ENCODE data around the gene UBE3B. TPM values are rescaled to one million over a fixed set of nuclear protein-coding genes. Genes with fewer than 3 reads are reported as not detected.
A peak's percentile ranks its signal among the peaks of the same experiment; 100 is the strongest.
"Not testable (repeated sequence)": the region's sequence is repeated elsewhere in the genome, so short reads cannot be mapped to it uniquely, and the experiment has no call there.

UBE3B gene
- total RNA-seq, 1 donor from 2014 or later: 36.9 TPM

- Mint-ChIP-seq H3K36me3 (ENCODE audit: low read depth) (peaks cover 24% of the 10 kb centered on the region), H3K4me1 (peaks cover 29% of the 10 kb centered on the region), H3K4me3 (no peak overlapping the region), H3K27ac (no peak overlapping the region), H3K27me3 (no peaks in the 10 kb centered on the region), H3K9me3 (no peaks in the 10 kb centered on the region)
- ATAC-seq (ENCODE audit: low read depth) (no peak), DNase-seq (no peak)
- no peak for TF ChIP-seq CTCF (IDR thresholded peaks at IDR 0.05)
- POLR2A ChIA-PET: no interaction called here
- intact Hi-C loops (cut with micrococcal nuclease): no loop called here
- CTCF ChIA-PET: no interaction called here
Observed at GRCh38 chr12:109473006-109473405, 4.4 kb upstream of the UBE3B start.

- intact Hi-C loops (cut with micrococcal nuclease); POLR2A ChIA-PET; H3K9me3 Mint-ChIP-seq; ATAC-seq (ENCODE audit: low read depth); DNase-seq; CTCF ChIA-PET; H3K27me3 Mint-ChIP-seq; H3K4me3 Mint-ChIP-seq; H3K27ac Mint-ChIP-seq: not testable (repeated sequence)
- Mint-ChIP-seq H3K36me3 (ENCODE audit: low read depth) (peaks cover 18% of the 10 kb centered on the region), H3K4me1 (peaks cover 34% of the 10 kb centered on the region)
Observed at GRCh38 chr12:109473526-109474270, 3.7 kb upstream of the UBE3B start.

- no peak for ATAC-seq (ENCODE audit: low read depth)
- DNase-seq: no peak
- POLR2A ChIA-PET: no interaction called here
- H3K36me3 Mint-ChIP-seq (ENCODE audit: low read depth): peaks cover 12% of the 10 kb centered on the region
- H3K9me3 Mint-ChIP-seq: no peaks in the 10 kb centered on the region
- intact Hi-C loops (cut with micrococcal nuclease): loop anchor here (5.0 kb wide), 1 partner anchor 423 kb away; the partner anchor contains the start of gene USP30
- CTCF ChIA-PET: no interaction called here
- no peak overlapping the region for H3K27ac Mint-ChIP-seq
- no peak overlapping the region for H3K4me3 Mint-ChIP-seq
- H3K27me3 Mint-ChIP-seq: no peaks in the 10 kb centered on the region
- H3K4me1 Mint-ChIP-seq: peaks cover 42% of the 10 kb centered on the region
- no peak for TF ChIP-seq CTCF (IDR thresholded peaks at IDR 0.05)
Observed at GRCh38 chr12:109475121-109475520, 2.3 kb upstream of the UBE3B start.

GRCh38 chr12:109475993-109476806 is 1.2 kb upstream of the UBE3B start:
- no peak for DNase-seq
- peaks cover 38% of the 10 kb centered on the region for H3K4me1 Mint-ChIP-seq
- peak overlapping the region; percentile 98 for H3K27ac Mint-ChIP-seq
- no peaks in the 10 kb centered on the region for H3K27me3 Mint-ChIP-seq
- ChIA-PET POLR2A (interaction anchor here (0.6 to 1.1 kb wide), 2 partner anchors 97 to 1101 kb away, joined by 5 read pairs; partner anchors contain the start of genes MMAB and MVK), CTCF (no interaction called here)
- no peak for ATAC-seq (ENCODE audit: low read depth)
- no peak for TF ChIP-seq CTCF (IDR thresholded peaks at IDR 0.05)
- H3K4me3 Mint-ChIP-seq: peak overlapping the region; percentile 99
- no peaks in the 10 kb centered on the region for H3K9me3 Mint-ChIP-seq
- H3K36me3 Mint-ChIP-seq (ENCODE audit: low read depth): peaks cover 10% of the 10 kb centered on the region
- intact Hi-C loops (cut with micrococcal nuclease): loop anchor here (5.0 kb wide), 1 partner anchor 424 kb away; the partner anchor contains the start of gene USP30

- Mint-ChIP-seq H3K27ac (peak overlapping the region; percentile 98), H3K4me3 (peak overlapping the region; percentile 99), H3K36me3 (ENCODE audit: low read depth) (peaks cover 10% of the 10 kb centered on the region), H3K9me3 (no peaks in the 10 kb centered on the region), H3K4me1 (peaks cover 38% of the 10 kb centered on the region), H3K27me3 (no peaks in the 10 kb centered on the region)
- ChIA-PET POLR2A (interaction anchor here (0.6 to 1.3 kb wide), 5 partner anchors 49 to 1025 kb away, joined by 3 to 5 read pairs (median 3); partner anchors contain the start of genes MMAB, MVK and RAD9B), CTCF (interaction anchor here (0.7 kb wide), 1 partner anchor 328 kb away, joined by 3 read pairs; no protein-coding TSS in a partner anchor)
- intact Hi-C loops (cut with micrococcal nuclease): loop anchor here (1.0 to 5.0 kb wide), 5 partner anchors 97 to 572 kb away; partner anchors contain the start of genes C12orf76, FAM222A, GLTP and MMAB
- TF ChIP-seq CTCF (IDR thresholded peaks at IDR 0.05): no peak
- no peak for DNase-seq
- ATAC-seq (ENCODE audit: low read depth): no peak
Observed at GRCh38 chr12:109476807-109477184, 638 bp upstream of the UBE3B start.

Measured in activated B cell treated with CpG ODN at 0.5 μM for 24 hours (primary cell).